Tibial artery (tissue), 4 donors: ENCODE data around the gene DELE1.

Source experiments
- DNase-seq, 2 donors: peaks; one replicate each; pipeline ENCODE4 v3.0.0-alpha.2; 2019
- H3K27ac ChIP-seq, 2 donors: fragments of 200-600 bp; sonication (generic) in 1 of 2; 1 replicate in 1 of 2; 2 replicates in 1 of 2; pipeline ENCODE4 v1.5.1; 2018 to 2019; ENCODE audit warnings: mild to moderate bottlenecking in 1 of 2
- H3K27me3 ChIP-seq, 2 donors: fragments of 200-600 bp; sonication (generic) in 1 of 2; one replicate each; pipeline versions ENCODE4 v1.5.1 to v1.6.0; 2016 to 2019
- H3K36me3 ChIP-seq, 3 donors: fragments of 200-600 bp; sonication (generic) in 2 of 3; one replicate each; pipeline ENCODE4 v1.5.1; 2016 to 2019; ENCODE audit warnings: mild to moderate bottlenecking in 2 of 3
- H3K4me1 ChIP-seq, 4 donors: fragments of 200-600 bp; sonication (generic) in 2 of 4; 1 replicate in 3 of 4; 2 replicates in 1 of 4; pipeline ENCODE4 v1.5.1; 2016 to 2019
- H3K4me3 ChIP-seq, 2 donors: fragments of 200-600 bp; sonication (generic) in 1 of 2; 1 replicate in 1 of 2; 2 replicates in 1 of 2; pipeline ENCODE4 v1.5.1; 2018 to 2019; ENCODE audit warnings: mild to moderate bottlenecking in 2 of 2
- H3K9me3 ChIP-seq, 3 donors: fragments of 200-600 bp; sonication (generic) in 1 of 3; one replicate each; pipeline ENCODE4 v1.5.1; 2016 to 2019
- CTCF ChIP-seq, 2 experiments: fragments of 200-600 bp in 1 of 2; fragments of 450-650 bp in 1 of 2; IDR thresholded peaks; one replicate each; pipeline ENCODE4 v1.5.1; 2017 to 2019; ENCODE audit warnings: antibody characterized with exemption in 2 of 2, mild to moderate bottlenecking in 1 of 2, moderate library complexity in 1 of 2
- intact Hi-C: fragments of 100-400 bp; cut with DNase I; formaldehyde crosslinking; loops from one replicate; pipeline ENCODE4 v1.15.0; 2023; ENCODE audit warnings: low total_unique reads

DELE1 gene

GRCh38 chr5:141945511-141946051 lies 21.9 kb downstream of the DELE1 start:
- intact Hi-C loops = no loop called here
- peaks cover 0 to 23% (median 18%) of the 10 kb centered on the region in 4 donors for H3K4me1 ChIP-seq
- H3K4me3 ChIP-seq = no peak overlapping the region
- peak; percentile 50 to 69 for DNase-seq
- H3K27ac ChIP-seq = no peak overlapping the region
- peaks cover 0 to 3% of the 10 kb centered on the region in 2 donors for H3K27me3 ChIP-seq
- H3K9me3 ChIP-seq = no peaks in the 10 kb centered on the region
- no peaks in the 10 kb centered on the region for H3K36me3 ChIP-seq
- no peak for TF ChIP-seq CTCF (IDR thresholded peaks at IDR 0.05)

- intact Hi-C loops = no loop called here
- no peak overlapping the region for H3K4me3 ChIP-seq
- no peaks in the 10 kb centered on the region for H3K36me3 ChIP-seq
- no peak for TF ChIP-seq CTCF (IDR thresholded peaks at IDR 0.05)
- peaks cover 0 to 6% (median 2%) of the 10 kb centered on the region in 4 donors for H3K4me1 ChIP-seq
- H3K27me3 ChIP-seq = peaks cover 0 to 3% of the 10 kb centered on the region in 2 donors
- H3K9me3 ChIP-seq = no peaks in the 10 kb centered on the region
- H3K27ac ChIP-seq = no peak overlapping the region
- no peak for DNase-seq
Observed at GRCh38 chr5:141947316-141947715, 23.6 kb downstream of the DELE1 start.

- TF ChIP-seq CTCF (IDR thresholded peaks at IDR 0.05) = no peak
- intact Hi-C loops = no loop called here
- Histone ChIP-seq H3K36me3 (no peaks in the 10 kb centered on the region), H3K4me1 (no peaks in the 10 kb centered on the region), H3K27ac (no peak overlapping the region), H3K9me3 (no peaks in the 10 kb centered on the region), H3K27me3 (peaks cover 0 to 3% of the 10 kb centered on the region in 2 donors), H3K4me3 (no peak overlapping the region)
- DNase-seq = no peak
Observed at GRCh38 chr5:141948812-141949211, 25.1 kb downstream of the DELE1 start.

- DNase-seq = peak in 1 of 2 donors; percentile 25
- Histone ChIP-seq H3K36me3 (no peaks in the 10 kb centered on the region), H3K9me3 (no peaks in the 10 kb centered on the region), H3K27me3 (peaks cover 0 to 3% of the 10 kb centered on the region in 2 donors), H3K4me3 (no peak overlapping the region), H3K4me1 (no peaks in the 10 kb centered on the region), H3K27ac (no peak overlapping the region)
- no peak for TF ChIP-seq CTCF (IDR thresholded peaks at IDR 0.05)
- intact Hi-C loops = no loop called here
Observed at GRCh38 chr5:141949511-141949910, 25.8 kb downstream of the DELE1 start.

- DNase-seq = no peak
- peaks cover 0 to 3% of the 10 kb centered on the region in 2 donors for H3K27me3 ChIP-seq
- no peak overlapping the region for H3K27ac ChIP-seq
- no peaks in the 10 kb centered on the region for H3K9me3 ChIP-seq
- no peaks in the 10 kb centered on the region for H3K36me3 ChIP-seq
- H3K4me1 ChIP-seq = no peaks in the 10 kb centered on the region
- intact Hi-C loops = loop anchor here (10.0 kb wide), 1 partner anchor 46 kb away; no protein-coding TSS in a partner anchor
- no peak for TF ChIP-seq CTCF (IDR thresholded peaks at IDR 0.05)
- H3K4me3 ChIP-seq = no peak overlapping the region
Observed at GRCh38 chr5:141950207-141951005, 26.7 kb downstream of the DELE1 start.
